Uterus (tissue), 4 donors: ENCODE measurements around the gene CBLIF. TPM values are rescaled to one million over a fixed set of nuclear protein-coding genes. Genes with fewer than 3 reads are reported as not detected.

Source experiments
- DNase-seq, 2 donors: peaks; one replicate each; pipeline ENCODE4 v3.0.0-alpha.2; 2019 to 2020
- H3K27ac ChIP-seq, 2 donors: fragments of 200-600 bp; sonication (generic); 1 replicate in 1 of 2; 2 replicates in 1 of 2; pipeline ENCODE4 v1.5.1; 2016 to 2018
- H3K27me3 ChIP-seq, 2 donors: fragments of 200-600 bp; sonication (generic); one replicate each; pipeline ENCODE4 v1.5.1; 2018 to 2019; ENCODE audit warnings: control low read depth in 1 of 2
- H3K36me3 ChIP-seq, 2 donors: fragments of 200-600 bp; sonication (generic); one replicate each; pipeline ENCODE4 v1.5.1; 2019; ENCODE audit warnings: control low read depth in 1 of 2
- H3K4me1 ChIP-seq, 2 donors: fragments of 200-600 bp; sonication (generic); one replicate each; pipeline ENCODE4 v1.5.1; 2018 to 2019; ENCODE audit warnings: control low read depth in 1 of 2
- H3K4me3 ChIP-seq, 2 donors: fragments of 200-600 bp; sonication (generic); 1 replicate in 1 of 2; 2 replicates in 1 of 2; pipeline ENCODE4 v1.5.1; 2018 to 2019; ENCODE audit warnings: mild to moderate bottlenecking in 1 of 2
- H3K9me3 ChIP-seq, 2 donors: fragments of 200-600 bp; sonication (generic); one replicate each; pipeline ENCODE4 v1.5.1; 2019; ENCODE audit warnings: control low read depth in 1 of 2
- CTCF ChIP-seq, 4 experiments: fragments of 200-600 bp in 2 of 4; fragments of 450-650 bp in 2 of 4; sonication (generic) in 2 of 4; IDR thresholded peaks; one replicate each; pipeline ENCODE4 v1.5.1; 2016 to 2019; ENCODE audit warnings: antibody characterized with exemption in 4 of 4, mild to moderate bottlenecking in 2 of 4, moderate library complexity in 1 of 4
- POLR2A ChIP-seq, 2 donors: fragments of 450-650 bp; IDR thresholded peaks; one replicate each; pipeline ENCODE4 v1.6.1; 2016; ENCODE audit warnings: antibody characterized with exemption in 2 of 2, mild to moderate bottlenecking in 1 of 2, moderate library complexity in 1 of 2
- intact Hi-C: fragments of 100-400 bp; cut with DNase I; formaldehyde crosslinking; loops from one replicate; pipeline ENCODE4 v1.15.1; 2023; ENCODE audit warnings: low total_unique reads
- total RNA-seq, 4 donors: library from RNA; depleted of rRNA in 3 of 4; stranded (reverse); fragments of >200 nt in 3 of 4; gene quantifications; one replicate each; pipeline versions ENCODE4 v1.1.0 to v1.2.4, GENCODE V29; 2014 to 2023
- donor health status: DM: yes; HTN: yes; CAD: no.

CBLIF gene
- total RNA-seq, 4 donors from 2014 or later = not detected

- Histone ChIP-seq H3K36me3 (no peaks in the 10 kb centered on the region), H3K27me3 (no peaks in the 10 kb centered on the region), H3K27ac (no peak overlapping the region), H3K9me3 (no peaks in the 10 kb centered on the region), H3K4me3 (no peak overlapping the region), H3K4me1 (no peaks in the 10 kb centered on the region)
- intact Hi-C loops = no loop called here
- DNase-seq = no peak
- no peak for TF ChIP-seq POLR2A (IDR thresholded peaks at IDR 0.05)
- no peak for TF ChIP-seq CTCF (IDR thresholded peaks at IDR 0.05)
These were observed 22.6 kb upstream of the CBLIF start for GRCh38 chr11:59867946-59868345.

- DNase-seq = no peak
- no peak overlapping the region for H3K4me3 ChIP-seq
- no peaks in the 10 kb centered on the region for H3K9me3 ChIP-seq
- intact Hi-C loops = no loop called here
- no peak overlapping the region for H3K27ac ChIP-seq
- H3K36me3 ChIP-seq = no peaks in the 10 kb centered on the region
- no peak for TF ChIP-seq POLR2A (IDR thresholded peaks at IDR 0.05)
- TF ChIP-seq CTCF (IDR thresholded peaks at IDR 0.05) = no peak
- no peaks in the 10 kb centered on the region for H3K4me1 ChIP-seq
- H3K27me3 ChIP-seq = no peaks in the 10 kb centered on the region
These were observed 21.5 kb upstream of the CBLIF start for GRCh38 chr11:59866836-59867235.

GRCh38 chr11:59866397-59866796, 21.1 kb upstream of the CBLIF start, which contains the start of gene TCN1:
Gene TCN1, minus strand, starts transcription at chr11:59866487. Its CDS starts 17 bp downstream, at chr11:59866470.
- H3K9me3 ChIP-seq = no peaks in the 10 kb centered on the region
- H3K27me3 ChIP-seq = no peaks in the 10 kb centered on the region
- DNase-seq = no peak
- intact Hi-C loops = no loop called here
- H3K4me3 ChIP-seq = no peak within 1 kb of the TSS
- H3K27ac ChIP-seq = no peak within 1 kb of the TSS
- H3K36me3 ChIP-seq = no peaks in the 10 kb centered on the region
- TF ChIP-seq CTCF (IDR thresholded peaks at IDR 0.05) (no peak), POLR2A (IDR thresholded peaks at IDR 0.05) (no peak)
- H3K4me1 ChIP-seq = no peaks in the 10 kb centered on the region

GRCh38 chr11:59865031-59865430, 19.7 kb upstream of the CBLIF start:
- no peaks in the 10 kb centered on the region for H3K9me3 ChIP-seq
- TF ChIP-seq POLR2A (IDR thresholded peaks at IDR 0.05) = no peak
- no peak for TF ChIP-seq CTCF (IDR thresholded peaks at IDR 0.05)
- H3K27ac ChIP-seq = no peak overlapping the region
- H3K27me3 ChIP-seq = no peaks in the 10 kb centered on the region
- H3K4me3 ChIP-seq = no peak overlapping the region
- DNase-seq = no peak
- no peaks in the 10 kb centered on the region for H3K4me1 ChIP-seq
- H3K36me3 ChIP-seq = no peaks in the 10 kb centered on the region
- intact Hi-C loops = no loop called here

- no peaks in the 10 kb centered on the region for H3K4me1 ChIP-seq
- no peak overlapping the region for H3K4me3 ChIP-seq
- TF ChIP-seq CTCF (IDR thresholded peaks at IDR 0.05) (no peak), POLR2A (IDR thresholded peaks at IDR 0.05) (no peak)
- no peaks in the 10 kb centered on the region for H3K36me3 ChIP-seq
- no peak for DNase-seq
- H3K27me3 ChIP-seq = no peaks in the 10 kb centered on the region
- intact Hi-C loops = no loop called here
- H3K9me3 ChIP-seq = no peaks in the 10 kb centered on the region
- H3K27ac ChIP-seq = no peak overlapping the region
These were observed 17.0 kb upstream of the CBLIF start for GRCh38 chr11:59862252-59862651.
